Stimulated activated memory B cell treated with anti-CD40 and anti-IgM and Interleukin-4, amounts not matched to agents 10 μg/mL and 1 μg/mL and 100 μg/mL, for 72 hours (primary cell): ENCODE measurements around the gene COPG1.
A peak's percentile ranks its signal among the peaks of the same experiment; 100 is the strongest.

Experiments used
- ATAC-seq: fragments of 150-1000 bp; cut with Tn5 transposase; 2 replicates; pipeline ENCODE4 v1.10.0; 2021
- H3K27ac Mint-ChIP-seq: one replicate; pipeline ENCODE4 v1.8.0; 2022; ENCODE audit warnings: mild to moderate bottlenecking, mixed read lengths
- H3K27me3 Mint-ChIP-seq: one replicate; pipeline ENCODE4 v1.8.0; 2022; ENCODE audit warnings: mixed read lengths
- H3K36me3 Mint-ChIP-seq: one replicate; pipeline ENCODE4 v1.8.0; 2022; ENCODE audit warnings: mixed read lengths
- H3K4me1 Mint-ChIP-seq: one replicate; pipeline ENCODE4 v1.8.0; 2022; ENCODE audit warnings: mixed read lengths
- H3K4me3 Mint-ChIP-seq: one replicate; pipeline ENCODE4 v1.8.0; 2022; ENCODE audit warnings: mild to moderate bottlenecking, moderate library complexity, mixed read lengths
- H3K9me3 Mint-ChIP-seq: one replicate; pipeline ENCODE4 v1.8.0; 2022; ENCODE audit warnings: mixed read lengths

COPG1 gene

DNA sequence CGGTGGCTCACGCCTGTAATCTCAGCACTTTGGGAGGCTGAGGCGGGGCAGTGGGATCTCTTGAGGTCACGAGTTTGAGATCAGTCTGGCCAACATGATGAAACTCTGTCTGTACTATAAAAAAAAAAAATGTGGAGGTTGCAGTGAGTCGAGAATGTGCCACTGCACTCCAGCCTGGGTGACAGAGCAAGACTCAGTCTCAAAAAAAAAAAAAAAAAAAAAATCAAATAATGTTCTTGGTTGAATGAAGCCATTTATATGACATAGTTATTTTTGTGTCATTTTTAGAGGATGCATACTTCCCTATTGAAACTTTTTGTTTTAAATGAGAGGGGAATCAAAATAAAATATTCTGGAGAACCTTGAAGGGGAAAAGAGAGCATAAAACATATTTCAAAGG lies 32.3 kb downstream of the COPG1 start:
- Mint-ChIP-seq H3K27ac (peak overlapping the region; percentile 46), H3K36me3 (peaks cover 16% of the 10 kb centered on the region), H3K4me3 (no peak overlapping the region), H3K4me1 (peaks cover 59% of the 10 kb centered on the region), H3K9me3 (no peaks in the 10 kb centered on the region), H3K27me3 (peaks cover 20% of the 10 kb centered on the region)
- no peak for ATAC-seq

DNA sequence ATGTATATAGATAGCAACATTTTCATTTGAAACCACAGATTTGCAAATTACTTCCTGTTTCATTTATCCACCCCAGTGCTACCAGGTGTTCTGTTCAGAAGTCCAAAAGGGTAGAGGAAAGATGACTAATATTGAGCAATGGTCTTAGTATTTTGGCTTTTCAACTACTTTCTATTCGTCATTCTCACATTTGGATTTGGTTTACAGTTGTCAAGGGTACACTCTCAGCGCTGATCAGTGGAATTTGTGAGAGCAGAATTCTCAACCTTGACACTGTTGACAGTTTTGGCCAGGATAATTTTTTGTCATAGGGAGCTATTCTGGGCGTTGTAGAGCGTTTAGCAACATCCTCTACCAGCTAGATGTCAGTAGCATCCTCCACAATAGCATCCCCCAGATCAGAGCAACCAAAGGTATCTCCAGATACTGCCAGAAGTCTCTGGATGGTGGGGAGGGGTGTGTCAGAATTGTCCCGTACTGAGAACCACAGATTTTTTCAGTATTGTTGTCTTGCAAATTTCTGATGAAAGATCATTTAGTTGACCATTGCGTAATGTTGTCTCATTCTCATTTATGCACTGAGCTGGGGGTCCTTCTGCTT lies 33.4 kb downstream of the COPG1 start:
- Mint-ChIP-seq H3K27me3 (peaks cover 24% of the 10 kb centered on the region), H3K36me3 (peaks cover 10% of the 10 kb centered on the region), H3K9me3 (no peaks in the 10 kb centered on the region), H3K4me3 (peak overlapping the region; percentile 8), H3K4me1 (peaks cover 48% of the 10 kb centered on the region), H3K27ac (no peak overlapping the region)
- peak; percentile 86 for ATAC-seq

DNA sequence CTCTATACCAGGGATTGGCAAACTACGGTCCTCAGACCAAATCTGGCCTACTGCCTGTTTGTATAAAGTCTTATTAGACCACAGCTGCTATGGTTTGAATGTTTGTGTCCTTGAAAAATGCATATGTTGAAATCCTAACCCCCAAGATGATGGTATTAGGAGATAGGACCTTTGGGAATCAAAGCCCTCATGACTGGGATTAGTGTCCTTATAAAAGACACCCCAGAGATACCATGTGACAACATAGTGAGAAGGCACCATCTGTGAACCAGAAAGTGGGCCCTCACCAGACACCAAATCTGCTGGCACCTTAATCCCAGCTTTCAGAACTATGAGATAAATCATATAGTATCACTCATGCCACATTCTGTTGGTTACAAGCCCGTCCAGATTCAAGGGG lies 36.7 kb downstream of the COPG1 start:
- H3K4me3 Mint-ChIP-seq, result no peak overlapping the region
- peaks cover 31% of the 10 kb centered on the region for H3K4me1 Mint-ChIP-seq
- peaks cover 15% of the 10 kb centered on the region for H3K36me3 Mint-ChIP-seq
- no peaks in the 10 kb centered on the region for H3K9me3 Mint-ChIP-seq
- H3K27ac Mint-ChIP-seq, result no peak overlapping the region
- H3K27me3 Mint-ChIP-seq, result peaks cover 24% of the 10 kb centered on the region
- no peak for ATAC-seq

DNA sequence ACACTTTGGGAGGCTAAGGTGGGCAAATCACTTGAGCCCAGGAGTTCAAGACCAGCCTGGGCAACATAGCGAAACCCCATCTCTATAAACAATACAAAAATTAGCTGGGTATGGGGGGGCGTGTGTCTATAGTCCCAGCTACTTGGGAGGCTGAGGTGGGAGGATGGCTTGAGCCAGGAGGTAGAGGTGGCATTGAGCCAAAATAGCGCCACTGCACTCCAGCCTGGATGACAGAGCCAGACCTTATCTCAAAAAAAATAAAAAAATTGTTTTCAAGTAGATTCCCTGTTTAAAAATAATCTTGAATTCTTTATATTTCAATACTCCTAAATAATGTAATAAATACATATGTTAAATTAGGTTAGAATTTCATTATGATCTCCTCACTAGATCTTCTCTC lies 39.0 kb downstream of the COPG1 start:
- Mint-ChIP-seq H3K36me3 (peaks cover 29% of the 10 kb centered on the region), H3K9me3 (no peaks in the 10 kb centered on the region), H3K4me3 (no peak overlapping the region), H3K27ac (no peak overlapping the region), H3K4me1 (peaks cover 10% of the 10 kb centered on the region), H3K27me3 (peaks cover 24% of the 10 kb centered on the region)
- no peak for ATAC-seq

DNA sequence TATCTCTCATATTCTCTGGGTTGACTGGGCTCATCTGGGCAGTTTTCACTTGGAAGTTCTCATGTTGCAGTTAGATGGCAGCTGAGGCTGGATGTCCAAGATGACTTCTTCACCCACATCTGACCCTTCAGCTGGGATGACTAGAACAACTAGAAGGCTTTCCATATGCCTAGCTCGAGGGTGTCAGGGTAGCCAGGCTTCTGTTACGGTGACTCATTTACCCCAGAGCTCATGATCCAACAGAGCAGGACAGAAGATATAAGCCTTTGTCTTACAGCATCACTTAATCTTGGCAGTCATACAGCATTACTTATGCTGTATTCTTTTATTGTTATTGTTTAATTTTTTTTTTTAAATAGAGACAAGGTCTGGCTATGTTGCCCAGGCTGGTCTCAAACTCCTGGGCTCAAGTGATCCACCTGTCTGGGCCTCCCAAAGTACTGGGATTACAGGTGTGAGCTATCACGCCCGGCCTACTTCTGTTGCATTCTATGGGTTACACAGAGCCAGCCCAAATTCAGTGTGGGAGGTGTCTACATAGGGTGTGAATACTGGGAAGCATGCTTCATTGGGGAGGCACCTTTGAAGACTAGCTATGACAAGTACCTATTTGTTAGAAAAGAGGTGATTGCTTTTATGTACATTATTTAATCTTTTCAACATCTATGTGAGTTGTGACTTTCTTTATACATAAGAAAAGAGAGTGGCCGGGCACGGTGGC lies 40.0 kb downstream of the COPG1 start:
- Mint-ChIP-seq H3K36me3 (peaks cover 29% of the 10 kb centered on the region), H3K4me3 (no peak overlapping the region), H3K27ac (no peak overlapping the region), H3K27me3 (peaks cover 20% of the 10 kb centered on the region), H3K4me1 (peaks cover 3% of the 10 kb centered on the region), H3K9me3 (no peaks in the 10 kb centered on the region)
- no peak for ATAC-seq

DNA sequence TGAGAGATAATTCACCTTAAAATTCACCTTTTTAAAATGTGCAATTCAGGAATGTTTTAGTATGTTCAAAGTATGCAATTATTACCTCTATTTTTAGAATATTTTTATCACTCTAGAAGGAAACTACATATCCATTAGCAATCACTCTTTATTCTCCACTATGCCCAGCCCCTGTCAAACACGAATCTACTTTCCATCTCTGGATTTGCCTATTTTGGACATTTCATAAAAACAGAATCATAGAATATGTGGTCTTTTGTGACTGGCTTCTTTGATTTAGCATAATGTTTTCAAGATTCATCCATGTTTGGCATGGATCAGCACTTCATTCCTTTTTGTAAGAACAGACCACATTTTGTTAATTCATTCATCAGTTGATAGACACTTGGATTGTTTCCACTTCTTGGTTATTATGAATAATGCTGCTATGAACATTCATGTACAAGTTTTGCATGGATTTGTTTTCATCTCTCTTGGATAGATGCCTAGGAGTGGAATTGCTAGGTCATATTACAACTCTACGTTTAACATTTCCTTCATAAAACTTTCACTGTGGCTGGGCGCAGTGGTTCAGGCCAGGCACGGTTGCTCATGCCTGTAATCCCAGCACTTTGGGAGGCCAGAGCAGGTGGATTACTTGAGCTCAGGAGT lies 42.0 kb downstream of the COPG1 start:
- Mint-ChIP-seq H3K9me3 (no peaks in the 10 kb centered on the region), H3K27me3 (peaks cover 18% of the 10 kb centered on the region), H3K36me3 (peaks cover 42% of the 10 kb centered on the region), H3K27ac (no peak overlapping the region), H3K4me3 (no peak overlapping the region), H3K4me1 (no peaks in the 10 kb centered on the region)
- ATAC-seq, result no peak

DNA sequence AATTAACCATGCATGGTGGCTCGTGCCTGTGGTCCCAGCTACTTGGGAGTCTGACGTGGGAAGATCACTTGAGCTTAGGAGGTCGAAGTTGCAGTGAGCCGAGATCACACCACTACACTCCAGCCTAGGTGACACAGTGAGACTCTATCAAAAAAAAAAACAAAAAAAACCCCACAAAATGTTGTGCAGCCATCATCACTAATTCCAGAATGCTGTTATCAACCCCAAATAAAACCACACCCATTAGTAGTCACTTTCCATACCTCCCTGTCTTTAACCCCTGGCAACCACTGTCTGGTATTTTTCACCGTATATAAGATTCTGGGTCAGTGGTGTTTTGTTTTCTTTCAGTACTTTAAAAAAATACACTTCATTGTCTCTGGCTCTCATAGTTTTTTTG lies 45.9 kb downstream of the COPG1 start:
- H3K36me3 Mint-ChIP-seq, result peaks cover 53% of the 10 kb centered on the region
- H3K4me1 Mint-ChIP-seq, result no peaks in the 10 kb centered on the region
- peaks cover 10% of the 10 kb centered on the region for H3K27me3 Mint-ChIP-seq
- H3K9me3 Mint-ChIP-seq, result no peaks in the 10 kb centered on the region
- no peak overlapping the region for H3K4me3 Mint-ChIP-seq
- no peak overlapping the region for H3K27ac Mint-ChIP-seq
- no peak for ATAC-seq

DNA sequence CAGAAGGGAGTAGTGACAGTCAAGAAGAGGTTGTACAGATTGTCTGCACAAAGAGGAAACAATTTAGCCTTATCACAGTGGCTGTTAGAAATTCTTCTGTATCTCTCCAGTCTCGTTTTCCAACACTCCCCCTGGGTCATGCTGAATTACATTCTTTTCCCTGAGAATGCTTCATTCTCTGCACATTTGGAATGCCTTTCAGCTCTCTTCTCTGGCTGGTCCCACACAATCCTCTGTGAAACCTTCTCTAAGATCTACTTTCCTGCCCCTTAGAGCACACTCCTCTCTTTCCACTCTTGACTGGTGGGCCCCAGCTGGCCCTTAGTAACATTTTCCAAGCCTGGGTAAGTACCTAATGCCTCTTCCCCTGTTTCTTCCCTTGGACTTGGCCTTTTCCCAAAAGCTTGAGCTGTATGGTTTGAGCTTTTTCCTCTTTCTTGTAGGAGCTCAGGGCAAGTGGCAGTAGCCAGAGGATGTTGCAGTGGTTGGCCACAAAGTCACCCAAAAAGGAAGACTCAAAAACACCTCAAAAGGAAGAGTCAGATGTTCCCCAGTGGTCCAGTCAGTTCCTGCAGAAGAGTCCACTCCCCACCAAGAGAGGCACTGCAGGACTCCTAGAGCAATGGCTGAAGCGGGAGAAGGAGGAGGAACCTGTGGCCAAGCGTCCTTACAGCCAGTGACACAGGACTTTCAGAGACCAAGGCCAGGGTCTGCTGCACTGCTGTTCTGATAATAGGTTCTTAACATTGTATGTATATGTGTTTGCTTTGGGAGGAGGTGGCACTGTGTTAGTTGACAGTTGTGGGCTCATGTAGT lies 54.9 kb downstream of the COPG1 start:
- Mint-ChIP-seq H3K36me3 (peaks cover 17% of the 10 kb centered on the region), H3K27ac (no peak overlapping the region), H3K27me3 (no peaks in the 10 kb centered on the region), H3K4me3 (no peak overlapping the region), H3K9me3 (no peaks in the 10 kb centered on the region), H3K4me1 (peaks cover 23% of the 10 kb centered on the region)
- no peak for ATAC-seq

DNA sequence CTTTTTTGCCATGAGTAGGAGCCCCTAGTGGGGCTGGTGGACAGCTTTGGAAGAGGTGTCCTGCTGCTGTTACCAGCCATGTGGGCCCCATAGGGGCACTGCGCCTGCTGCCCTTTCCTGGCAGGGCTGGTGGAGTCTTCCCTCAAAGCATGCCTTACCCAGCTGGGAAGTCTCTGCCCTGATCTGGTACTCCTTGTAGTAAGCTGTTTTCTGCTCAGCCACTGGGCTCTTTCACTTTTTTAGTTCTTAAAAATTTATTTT lies 55.5 kb downstream of the COPG1 start:
- peaks cover 23% of the 10 kb centered on the region for H3K4me1 Mint-ChIP-seq
- ATAC-seq, result no peak
- no peaks in the 10 kb centered on the region for H3K27me3 Mint-ChIP-seq
- H3K4me3 Mint-ChIP-seq, result no peak overlapping the region
- peaks cover 17% of the 10 kb centered on the region for H3K36me3 Mint-ChIP-seq
- H3K9me3 Mint-ChIP-seq, result no peaks in the 10 kb centered on the region
- H3K27ac Mint-ChIP-seq, result peak overlapping the region; percentile 69

DNA sequence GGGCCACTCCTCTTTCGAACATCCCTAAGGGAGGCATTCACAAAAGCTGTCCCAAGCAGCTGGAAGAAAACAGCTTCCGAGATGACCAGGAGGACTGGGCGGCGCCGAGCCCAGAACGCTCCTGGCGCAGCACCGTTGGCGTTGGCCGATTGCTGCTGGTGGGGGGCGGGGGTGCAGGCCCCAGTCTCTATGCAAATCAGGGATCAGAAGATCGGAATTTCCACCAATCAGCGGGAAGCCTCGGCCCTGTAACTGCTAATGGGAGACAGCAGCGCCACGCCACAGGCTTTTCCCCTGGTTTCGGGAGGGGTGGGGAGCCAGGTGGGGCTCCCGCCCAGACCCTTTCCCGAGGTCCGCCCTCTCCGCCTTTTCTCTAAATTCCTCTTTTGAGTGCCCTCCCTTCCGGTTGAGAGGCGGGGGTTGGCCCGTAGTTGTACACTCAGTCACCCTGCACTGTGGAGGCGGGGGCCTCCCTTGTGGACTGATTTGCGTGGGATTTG lies 56.2 kb downstream of the COPG1 start:
- ATAC-seq, result peak; percentile 77
- peaks cover 17% of the 10 kb centered on the region for H3K36me3 Mint-ChIP-seq
- H3K9me3 Mint-ChIP-seq, result no peaks in the 10 kb centered on the region
- H3K27me3 Mint-ChIP-seq, result no peaks in the 10 kb centered on the region
- peaks cover 23% of the 10 kb centered on the region for H3K4me1 Mint-ChIP-seq
- peak overlapping the region; percentile 69 for H3K27ac Mint-ChIP-seq
- peak overlapping the region; percentile 79 for H3K4me3 Mint-ChIP-seq

DNA sequence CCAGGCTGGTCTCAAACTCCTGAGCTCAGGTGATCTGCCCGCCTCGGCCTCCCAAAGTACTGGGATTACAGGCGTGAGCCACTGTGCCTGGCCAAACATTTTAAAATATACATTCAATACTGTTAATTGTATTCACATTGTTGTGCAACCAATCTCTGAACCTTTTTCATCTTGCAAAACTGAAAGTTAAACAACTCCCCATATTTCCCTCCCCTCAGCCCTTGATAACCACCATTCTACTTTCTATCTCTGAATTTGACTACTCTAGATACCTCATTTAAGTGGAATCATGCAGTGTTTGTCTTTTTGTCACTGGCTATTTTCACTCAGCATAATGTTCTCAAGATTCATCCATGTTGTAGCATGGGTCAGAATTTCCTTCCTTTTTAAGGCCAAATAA lies 59.2 kb downstream of the COPG1 start:
- peaks cover 24% of the 10 kb centered on the region for H3K4me1 Mint-ChIP-seq
- ATAC-seq, result no peak
- H3K27ac Mint-ChIP-seq, result no peak overlapping the region
- no peaks in the 10 kb centered on the region for H3K36me3 Mint-ChIP-seq
- H3K4me3 Mint-ChIP-seq, result no peak overlapping the region
- no peaks in the 10 kb centered on the region for H3K9me3 Mint-ChIP-seq
- H3K27me3 Mint-ChIP-seq, result no peaks in the 10 kb centered on the region

DNA sequence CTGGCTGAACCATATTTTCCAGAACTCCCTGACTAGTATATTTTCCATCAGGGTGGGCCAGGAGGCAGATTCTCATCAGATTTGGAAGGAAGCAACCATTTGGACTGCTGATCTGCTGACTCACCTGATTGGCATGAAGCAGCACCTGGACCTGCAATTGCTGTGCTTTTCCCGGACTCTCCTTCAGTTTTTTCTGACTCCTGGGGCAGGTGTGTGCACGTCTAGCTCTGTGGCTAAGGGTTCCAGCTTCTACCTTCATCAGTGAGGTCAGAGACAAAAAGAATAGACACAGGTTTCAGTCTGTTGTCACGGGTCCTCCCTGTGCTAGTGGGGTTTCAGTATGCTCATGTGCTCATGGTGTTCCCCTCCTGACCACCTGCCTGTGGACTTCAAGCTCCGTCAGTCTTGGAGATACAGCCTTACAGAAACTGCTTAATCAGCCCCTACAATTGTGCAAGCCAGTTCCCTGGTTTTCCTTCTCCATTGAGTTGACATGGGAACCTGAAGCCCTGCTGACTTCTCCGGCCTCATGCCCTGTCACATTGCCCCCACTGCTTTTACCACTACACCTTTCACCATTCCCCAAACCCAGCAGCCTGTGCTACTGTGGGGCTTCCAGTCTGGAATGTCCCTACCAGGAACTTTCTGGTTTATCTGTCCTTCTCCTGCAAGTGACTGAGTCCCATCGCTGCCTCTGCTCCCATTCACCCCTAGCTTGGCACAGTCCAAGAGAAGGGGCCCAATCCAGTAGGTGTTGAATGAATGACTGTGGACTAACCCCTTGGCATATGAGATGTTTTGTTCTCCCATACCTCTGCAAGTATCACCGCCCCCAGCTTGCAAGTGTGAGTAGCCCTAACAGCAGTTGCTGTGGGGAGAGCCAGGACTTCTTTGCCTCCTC lies 61.0 kb downstream of the COPG1 start:
- H3K27ac Mint-ChIP-seq, result no peak overlapping the region
- ATAC-seq, result no peak
- no peaks in the 10 kb centered on the region for H3K9me3 Mint-ChIP-seq
- no peaks in the 10 kb centered on the region for H3K27me3 Mint-ChIP-seq
- H3K4me1 Mint-ChIP-seq, result peaks cover 23% of the 10 kb centered on the region
- no peaks in the 10 kb centered on the region for H3K36me3 Mint-ChIP-seq
- H3K4me3 Mint-ChIP-seq, result no peak overlapping the region

DNA sequence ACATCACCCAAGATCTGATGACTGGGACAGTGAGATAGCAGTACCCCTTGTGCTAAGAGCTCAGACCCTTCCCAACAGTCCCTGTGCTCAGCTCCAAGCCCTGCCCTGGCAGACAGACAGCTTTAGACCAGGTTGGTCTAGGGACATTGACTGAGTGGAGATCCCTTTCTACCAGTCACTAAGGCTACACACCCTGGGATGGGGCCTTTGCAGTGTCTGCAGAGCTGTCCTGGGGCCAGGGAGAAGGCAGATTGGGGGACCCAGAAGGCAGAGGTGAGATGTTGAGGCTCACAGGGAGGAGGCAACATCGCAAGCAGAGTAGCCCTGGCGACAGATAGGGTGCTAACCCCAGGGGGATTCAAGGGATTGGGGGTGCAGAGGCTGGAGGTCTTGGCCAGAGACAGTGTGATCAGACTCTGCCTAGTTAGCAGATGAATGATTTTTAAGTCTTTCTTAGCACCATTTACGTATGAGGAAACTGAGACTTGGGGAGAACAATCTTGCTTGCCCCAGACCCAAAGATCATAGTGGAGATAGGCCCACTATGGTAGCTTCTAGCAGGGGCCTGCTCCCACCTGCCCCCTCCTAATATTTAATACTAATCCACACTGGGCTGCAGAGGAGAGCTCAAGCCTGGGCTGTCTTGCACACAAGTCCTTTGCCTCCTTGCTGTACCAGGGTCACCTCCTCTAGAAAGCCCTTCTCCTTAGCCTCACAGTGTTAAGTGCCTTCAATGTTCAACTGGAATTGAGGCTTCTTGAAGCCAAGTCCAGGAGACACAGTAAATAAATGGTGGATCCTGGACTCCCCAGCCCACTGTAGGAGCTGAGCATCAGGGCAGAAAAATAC lies 61.9 kb downstream of the COPG1 start:
- Mint-ChIP-seq H3K27ac (no peak overlapping the region), H3K4me3 (no peak overlapping the region)

More for the DNA sequence above, 61.9 kb downstream of the COPG1 start:
- no peaks in the 10 kb centered on the region for H3K27me3 Mint-ChIP-seq
- ATAC-seq, result no peak
- peaks cover 13% of the 10 kb centered on the region for H3K4me1 Mint-ChIP-seq
- no peaks in the 10 kb centered on the region for H3K9me3 Mint-ChIP-seq
- no peaks in the 10 kb centered on the region for H3K36me3 Mint-ChIP-seq
